HG03354 (cell line): ENCODE results near the gene TMEM62.

Source experiments
- ATAC-seq: cut with Tn5 transposase; IDR thresholded peaks from one replicate; pipeline ENCODE4 v1.9.1; 2021; ENCODE audit warnings: mild to moderate bottlenecking; ENCODE audit not compliant: unreplicated experiment, poor library complexity, severe bottlenecking

The TMEM62 gene

DNA sequence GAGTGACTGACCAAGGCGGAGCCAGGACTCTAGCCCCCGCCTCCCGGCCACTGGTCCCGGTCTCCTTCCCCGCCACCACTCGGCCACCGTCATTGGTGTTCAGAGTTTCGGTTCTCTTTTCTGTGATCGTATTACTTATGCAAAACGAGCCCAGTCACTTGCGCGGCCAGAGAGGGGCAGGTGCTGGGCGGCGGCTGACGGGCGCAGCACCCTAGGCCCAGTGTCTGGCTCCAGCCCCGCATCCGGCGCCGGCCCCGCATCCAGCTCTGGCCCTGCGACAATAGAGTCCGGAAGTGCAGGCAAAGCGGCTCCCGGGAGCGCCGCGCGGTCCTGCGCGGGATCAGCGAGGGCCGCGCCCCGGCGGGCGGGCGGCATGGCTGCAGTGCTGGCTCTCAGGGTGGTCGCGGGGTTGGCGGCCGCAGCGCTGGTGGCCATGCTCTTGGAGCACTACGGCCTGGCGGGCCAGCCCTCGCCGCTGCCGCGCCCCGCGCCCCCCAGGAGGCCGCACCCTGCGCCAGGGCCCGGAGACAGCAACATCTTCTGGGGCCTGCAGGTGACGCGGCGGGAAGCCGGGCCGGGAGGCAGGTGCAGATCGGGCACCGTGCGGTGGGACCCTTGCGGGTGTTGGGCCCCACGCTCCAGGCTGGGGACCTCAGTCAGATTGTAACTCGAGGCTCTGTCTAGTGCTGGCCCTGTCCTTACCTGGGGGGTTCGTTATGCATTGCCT is at the start of gene TMEM62:
Gene TMEM62, plus strand, starts transcription at position 157 of the 727 bp plus-strand sequence. Its CDS starts 217 bp downstream, at position 374.
- ATAC-seq, result peak; percentile 94

GRCh38 chr15:43085921-43086320 is 47.5 kb upstream of the TMEM62 start:
- ATAC-seq, result no peak

- no peak for ATAC-seq
Observed at GRCh38 chr15:43086551-43086950, 46.8 kb upstream of the TMEM62 start.

- ATAC-seq, result no peak
Observed at GRCh38 chr15:43091859-43092258, 41.5 kb upstream of the TMEM62 start.

GRCh38 chr15:43093026-43093425 is 40.4 kb upstream of the TMEM62 start:
- no peak for ATAC-seq

GRCh38 chr15:43094416-43095030 is 38.9 kb upstream of the TMEM62 start:
- no peak for ATAC-seq

DNA sequence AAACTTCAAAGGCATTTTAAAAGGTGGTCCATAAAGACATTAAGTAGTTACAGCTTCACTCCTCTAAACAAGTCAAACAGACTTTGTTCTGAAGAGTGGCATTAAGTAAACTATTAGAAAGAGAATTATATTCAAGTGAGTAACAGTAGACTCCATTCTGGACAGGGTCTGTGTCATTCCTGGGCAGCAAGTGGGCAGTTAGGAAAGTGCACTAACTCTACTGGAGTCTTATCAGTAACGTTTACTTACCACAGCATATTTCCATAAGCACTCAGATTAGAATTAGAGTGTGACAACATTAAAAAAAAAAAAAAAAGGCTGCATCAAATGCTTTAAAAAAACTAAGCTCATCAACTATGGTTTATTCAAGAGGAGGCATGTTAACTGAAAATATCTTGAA is 38.1 kb upstream of the TMEM62 start:
- no peak for ATAC-seq

DNA sequence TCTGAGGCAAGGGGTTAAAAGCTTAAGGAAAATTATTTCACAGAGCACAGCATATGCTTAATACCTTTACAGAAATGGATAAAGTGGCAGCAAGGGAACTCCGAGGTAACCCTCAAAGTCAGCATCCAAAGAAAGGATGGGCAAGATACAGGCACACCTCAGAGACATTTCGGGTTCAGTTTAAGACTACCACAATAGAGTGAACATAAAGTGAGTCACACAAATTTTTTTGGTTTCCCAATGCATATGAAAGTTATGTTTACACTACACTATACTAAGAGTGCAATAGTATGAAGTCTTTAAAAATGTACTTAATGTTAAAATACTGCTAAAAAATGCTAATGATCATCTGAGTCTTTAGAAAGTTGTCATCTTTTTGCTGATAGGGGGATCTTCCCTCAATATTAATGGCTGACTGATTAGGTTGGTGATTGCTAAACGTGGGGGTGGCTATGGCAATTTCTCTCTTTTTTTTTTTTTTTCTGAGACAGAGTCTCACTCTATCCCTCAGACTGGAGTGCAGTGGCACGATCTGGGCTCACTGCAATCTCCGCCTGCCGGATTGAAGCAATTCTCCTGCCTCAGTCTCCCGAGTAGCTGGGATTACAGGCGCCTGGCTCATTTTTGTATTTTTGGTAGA is 37.6 kb upstream of the TMEM62 start:
- no peak for ATAC-seq

DNA sequence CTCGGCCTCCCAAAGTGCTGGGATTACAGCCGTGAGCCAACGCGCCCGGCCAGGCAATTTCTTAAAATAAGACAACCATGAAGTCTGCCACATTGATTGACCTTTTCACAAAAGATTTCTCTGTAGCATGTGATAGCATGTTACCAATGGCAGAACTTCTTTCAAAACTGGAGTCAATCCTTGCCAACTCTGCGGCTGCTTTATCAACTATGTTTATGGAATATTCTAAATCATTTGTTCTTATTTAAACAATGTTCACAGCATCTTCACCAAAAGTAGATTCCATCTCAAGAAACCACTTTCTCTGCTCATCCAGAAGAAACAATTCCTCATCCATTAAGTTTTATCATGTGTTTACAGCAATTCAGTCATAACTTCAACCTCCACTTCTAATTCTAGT is 37.0 kb upstream of the TMEM62 start:
- ATAC-seq, result no peak

GRCh38 chr15:43099105-43099845 is 34.1 kb upstream of the TMEM62 start:
- ATAC-seq, result no peak

GRCh38 chr15:43100971-43101370 is 32.4 kb upstream of the TMEM62 start:
- no peak for ATAC-seq

GRCh38 chr15:43102187-43102586 is 31.2 kb upstream of the TMEM62 start:
- ATAC-seq, result no peak

GRCh38 chr15:43103907-43104306 is 29.5 kb upstream of the TMEM62 start:
- ATAC-seq, result no peak

DNA sequence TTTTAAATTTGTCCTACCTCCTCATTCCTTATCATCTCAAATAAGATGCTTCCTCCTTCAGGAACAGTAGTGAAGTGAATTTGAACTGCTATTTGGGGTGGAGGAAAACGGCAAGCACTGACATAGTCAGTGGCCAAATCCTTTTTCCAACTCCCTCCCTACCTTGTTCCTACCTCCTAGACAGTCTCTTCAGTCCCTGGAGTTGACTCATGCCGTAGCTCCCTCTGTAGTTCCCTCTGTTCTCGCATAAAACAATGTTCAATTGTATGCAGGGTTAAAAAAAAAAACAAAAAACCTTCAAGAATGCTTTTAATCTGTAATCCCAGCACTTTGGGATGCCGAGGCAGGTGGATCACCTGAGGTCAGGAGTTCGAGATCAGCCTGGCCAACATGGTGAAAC is 29.0 kb upstream of the TMEM62 start:
- no peak for ATAC-seq

- ATAC-seq, result peak; percentile 19
Observed at GRCh38 chr15:43105077-43105736, 28.2 kb upstream of the TMEM62 start.

- peak; percentile 86 for ATAC-seq
Observed at GRCh38 chr15:43105778-43106485, 27.5 kb upstream of the TMEM62 start, which contains the start of gene UBR1. TSS of gene UBR1 (minus strand) at chr15:43106038. CDS start at chr15:43106022, 16 bp downstream.

GRCh38 chr15:43106486-43106829 is 26.9 kb upstream of the TMEM62 start:
- ATAC-seq, result no peak

GRCh38 chr15:43107751-43108150 is 25.6 kb upstream of the TMEM62 start:
- ATAC-seq, result no peak

DNA sequence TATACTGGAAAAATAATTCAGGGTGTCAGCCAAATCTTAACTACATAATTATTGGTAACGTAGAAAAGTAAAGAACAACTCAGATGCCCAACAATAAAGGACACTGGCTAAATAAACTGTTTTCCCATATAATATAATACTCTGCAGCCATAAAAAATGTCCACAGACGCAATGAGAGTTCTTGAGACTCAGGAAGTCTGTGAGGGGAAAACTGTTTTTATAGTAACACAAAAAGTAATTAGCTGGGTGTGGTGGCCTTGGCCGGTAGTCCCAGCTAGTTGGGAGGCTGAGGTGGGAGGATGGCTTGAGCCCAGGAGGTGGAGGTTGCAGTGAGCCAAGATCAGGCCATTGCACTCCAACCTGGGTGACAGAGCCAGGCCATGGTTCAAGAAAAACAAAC is 22.0 kb upstream of the TMEM62 start:
- no peak for ATAC-seq
